DOHH2 (cell line): Measurements from ENCODE around the gene TRIM34.

ENCODE experiments used
- EZH2phosphoT487 ChIP-seq: fragments of 200-600 bp; sonication (generic); IDR thresholded peaks from 2 replicates; pipeline ENCODE4 v1.6.1; 2017; ENCODE audit warnings: borderline replicate concordance, mild to moderate bottlenecking, antibody characterized with exemption, low read length, moderate library complexity, mixed read lengths
- TF ChIP-seq, protein P1 (sequence below): fragments of 200-600 bp; sonication (generic); IDR thresholded peaks from one replicate; pipeline ENCODE4 v1.5.1; 2014; ENCODE audit warnings: antibody characterized with exemption, mild to moderate bottlenecking, low read depth, low read length; ENCODE audit not compliant: poor library complexity, severe bottlenecking

DNA sequence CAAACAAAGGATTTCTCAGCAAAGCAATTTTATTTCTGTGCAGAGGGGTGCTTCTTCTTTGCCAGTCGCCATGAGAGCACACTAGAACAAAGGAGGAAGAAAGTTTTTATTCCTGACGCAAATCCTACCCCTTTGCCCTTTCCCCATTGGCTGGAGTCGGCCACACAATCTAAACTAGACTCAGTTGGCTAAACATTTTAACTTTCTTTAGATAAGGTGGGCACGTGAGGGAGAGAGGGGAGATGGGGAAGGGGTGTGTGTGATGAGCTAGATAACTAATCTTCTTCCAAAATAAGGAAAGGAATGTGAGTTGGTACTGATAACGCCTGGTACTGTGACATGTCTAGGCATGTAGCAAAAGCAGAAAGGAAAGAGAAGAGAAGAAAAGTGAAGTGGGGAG lies 65.4 kb downstream of the TRIM34 start:
- TF ChIP-seq, protein P1, sequence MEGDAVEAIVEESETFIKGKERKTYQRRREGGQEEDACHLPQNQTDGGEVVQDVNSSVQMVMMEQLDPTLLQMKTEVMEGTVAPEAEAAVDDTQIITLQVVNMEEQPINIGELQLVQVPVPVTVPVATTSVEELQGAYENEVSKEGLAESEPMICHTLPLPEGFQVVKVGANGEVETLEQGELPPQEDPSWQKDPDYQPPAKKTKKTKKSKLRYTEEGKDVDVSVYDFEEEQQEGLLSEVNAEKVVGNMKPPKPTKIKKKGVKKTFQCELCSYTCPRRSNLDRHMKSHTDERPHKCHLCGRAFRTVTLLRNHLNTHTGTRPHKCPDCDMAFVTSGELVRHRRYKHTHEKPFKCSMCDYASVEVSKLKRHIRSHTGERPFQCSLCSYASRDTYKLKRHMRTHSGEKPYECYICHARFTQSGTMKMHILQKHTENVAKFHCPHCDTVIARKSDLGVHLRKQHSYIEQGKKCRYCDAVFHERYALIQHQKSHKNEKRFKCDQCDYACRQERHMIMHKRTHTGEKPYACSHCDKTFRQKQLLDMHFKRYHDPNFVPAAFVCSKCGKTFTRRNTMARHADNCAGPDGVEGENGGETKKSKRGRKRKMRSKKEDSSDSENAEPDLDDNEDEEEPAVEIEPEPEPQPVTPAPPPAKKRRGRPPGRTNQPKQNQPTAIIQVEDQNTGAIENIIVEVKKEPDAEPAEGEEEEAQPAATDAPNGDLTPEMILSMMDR: no peak
- no peak for TF ChIP-seq EZH2phosphoT487
